Endothelial cell of umbilical vein (primary cell): ENCODE data around the gene LIN7B. TPM values are rescaled to one million over a fixed set of nuclear protein-coding genes. Genes with fewer than 3 reads are reported as not detected.

Experiments
- BruUV-seq: library from RNA; stranded (reverse); fragments of 400-500 nt; replicated peaks from 2 replicates; lab custom pipeline; 2021; lab: Mats Ljungman, UMichigan
- CTCF ChIA-PET: fragments of 300-600, 350-600 bp; sonication (Branson Sonifier 250); formaldehyde crosslinking; loops from one replicate; lab custom pipeline; 2021; ENCODE audit warnings: antibody characterized with exemption, inconsistent platforms; lab: Charles Lee
- POLR2A ChIA-PET: fragments of 300-600, 350-600 bp; sonication (Branson Sonifier 250); formaldehyde crosslinking; loops from one replicate; lab custom pipeline; 2021; ENCODE audit warnings: antibody characterized with exemption, inconsistent platforms; lab: Charles Lee
- DNase-seq: peaks from one replicate; pipeline ENCODE4 v3.0.0-alpha.2; 2011; ENCODE audit warnings: low read depth, low spot score
- FAIRE-seq: peaks from 2 replicates; lab custom pipeline; 2011; peaks lifted over from hg19 to GRCh38; lab: Jason Lieb, UNC
- H2AFZ ChIP-seq: 2 replicates; pipeline ENCODE4 v1.6.0; 2012; ENCODE audit warnings: low read depth, low read length, control low read depth, inconsistent platforms
- H3K27ac ChIP-seq: 2 replicates; pipeline ENCODE4 v1.5.1; 2011; ENCODE audit warnings: low read depth, mild to moderate bottlenecking, control low read depth, low read length, moderate library complexity; ENCODE audit not compliant: insufficient read depth
- H3K27me3 ChIP-seq, 2 experiments: 2 replicates each; pipeline versions ENCODE4 v1.6.0 to v1.6.1; 2011; ENCODE audit warnings: low read length in 2 of 2, mixed read lengths in 1 of 2; ENCODE audit not compliant: control insufficient read depth in 2 of 2, insufficient read depth in 2 of 2
- H3K36me3 ChIP-seq, 2 experiments: 2 replicates in 1 of 2; 3 replicates in 1 of 2; pipeline ENCODE4 v1.5.1; 2011; ENCODE audit warnings: low read length in 2 of 2, mild to moderate bottlenecking in 1 of 2, moderate library complexity in 1 of 2; ENCODE audit not compliant: control insufficient read depth in 2 of 2, insufficient read depth in 2 of 2; ENCODE audit errors: extremely low read depth in 1 of 2
- H3K4me1 ChIP-seq: 3 replicates; pipeline ENCODE4 v1.5.1; 2011; ENCODE audit warnings: mild to moderate bottlenecking, low read length; ENCODE audit not compliant: control insufficient read depth, insufficient read depth; ENCODE audit errors: extremely low read depth
- H3K4me2 ChIP-seq: 2 replicates; pipeline ENCODE4 v1.6.1; 2011; ENCODE audit warnings: low read length, control low read depth, mixed read lengths; ENCODE audit not compliant: insufficient read depth
- H3K4me3 ChIP-seq, 3 experiments: fragments of 200-600 bp in 1 of 3; sonication (generic), shearing (Covaris generic) in 1 of 3; replicated peaks in 1 of 3; 2 replicates each; pipeline ENCODE4 v1.5.1; 2011 to 2016; ENCODE audit warnings: control low read depth in 3 of 3, low read length in 3 of 3, mild to moderate bottlenecking in 2 of 3, inconsistent platforms in 1 of 3, low read depth in 1 of 3, moderate library complexity in 1 of 3; ENCODE audit not compliant: insufficient read depth in 1 of 3
- H3K79me2 ChIP-seq: 2 replicates; pipeline ENCODE4 v1.6.0; 2012; ENCODE audit warnings: low read length, inconsistent platforms; ENCODE audit not compliant: control insufficient read depth, insufficient read depth
- H3K9ac ChIP-seq: replicated peaks from 2 replicates; pipeline ENCODE3; 2011; ENCODE audit warnings: low read length, control low read depth; ENCODE audit not compliant: insufficient read depth; ENCODE audit errors: extremely low read depth
- H3K9me1 ChIP-seq: replicated peaks from 3 replicates; pipeline ENCODE4 v1.6.0; 2011; ENCODE audit warnings: mild to moderate bottlenecking, low read length; ENCODE audit not compliant: control insufficient read depth, insufficient read depth; ENCODE audit errors: extremely low read depth
- H3K9me3 ChIP-seq: replicated peaks from 2 replicates; pipeline ENCODE4 v1.5.1; 2012; ENCODE audit warnings: low read length, inconsistent platforms; ENCODE audit not compliant: control insufficient read depth, insufficient read depth
- H4K20me1 ChIP-seq: replicated peaks from 2 replicates; pipeline ENCODE3; 2011; ENCODE audit warnings: mild to moderate bottlenecking, low read length; ENCODE audit not compliant: control insufficient read depth, insufficient read depth; ENCODE audit errors: extremely low read depth
- CTCF ChIP-seq, 2 donors: IDR thresholded peaks; 1 replicate in 1 of 2; 2 replicates in 1 of 2; pipeline ENCODE4 v1.5.1; 2011; ENCODE audit warnings: low read length in 2 of 2, mild to moderate bottlenecking in 2 of 2, moderate library complexity in 2 of 2, control low read depth in 1 of 2, inconsistent platforms in 1 of 2, low read depth in 1 of 2; ENCODE audit not compliant: insufficient read depth in 1 of 2; ENCODE audit errors: extremely low read depth in 1 of 2
- EZH2 ChIP-seq: IDR thresholded peaks from 2 replicates; pipeline ENCODE4 v1.6.1; 2012; ENCODE audit warnings: borderline replicate concordance, low read depth, mild to moderate bottlenecking, moderate library complexity, low read length, inconsistent platforms; ENCODE audit not compliant: severe bottlenecking
- FOS ChIP-seq: IDR thresholded peaks from 2 replicates; pipeline ENCODE4 v1.6.1; 2011; ENCODE audit warnings: mild to moderate bottlenecking, low read length, moderate library complexity, borderline replicate concordance; ENCODE audit not compliant: insufficient read depth
- JUN ChIP-seq: IDR thresholded peaks from 2 replicates; pipeline ENCODE4 v1.6.1; 2011; ENCODE audit warnings: borderline replicate concordance, low read depth; ENCODE audit not compliant: insufficient read length, insufficient read depth
- MAX ChIP-seq: IDR thresholded peaks from 2 replicates; pipeline ENCODE4 v1.6.1; 2011; ENCODE audit not compliant: insufficient read depth, insufficient read length
- MYC ChIP-seq: IDR thresholded peaks from one replicate; pipeline ENCODE4 v1.6.1; 2011; ENCODE audit warnings: mild to moderate bottlenecking, low read depth, low read length
- POLR2A ChIP-seq: IDR thresholded peaks from 2 replicates; pipeline ENCODE4 v1.6.1; 2012; ENCODE audit warnings: low read depth, mild to moderate bottlenecking, control low read depth, low read length
- POLR2AphosphoS5 ChIP-seq: IDR thresholded peaks from 2 replicates; pipeline ENCODE4 v1.6.1; 2012; ENCODE audit warnings: low read depth, mild to moderate bottlenecking, control low read depth, low read length, moderate library complexity; ENCODE audit not compliant: insufficient read depth
- dilution Hi-C: fragments of 300-500 bp; cut with MboI; formaldehyde crosslinking; loops from one replicate; pipeline ENCODE4 v1.15.0; 2019; ENCODE audit warnings: low sequenced_read_pairs; ENCODE audit not compliant: extremely low pct_ligation_motif_present
- intact Hi-C: fragments of 100-400 bp; cut with micrococcal nuclease; formaldehyde crosslinking; loops from one replicate; pipeline ENCODE4 v1.10.0; 2022
- polyA plus RNA-seq, 4 experiments: library from polyadenylated mRNA; depleted of rRNA in 3 of 4; stranded (reverse) in 3 of 4; unstranded in 1 of 4; fragments of >200 nt; gene quantifications; 2 replicates each; pipeline versions ENCODE4 v1.2.1 to v1.2.3, GENCODE V29; 2011 to 2012; ENCODE audit warnings: missing spikeins in 1 of 4
- total RNA-seq: library from RNA; stranded (reverse); gene quantifications from 2 replicates; pipeline ENCODE4 v1.2.3, GENCODE V29; 2021

The LIN7B gene
- total and polyA plus RNA-seq, 2 donors (not counting 3 experiments of a cell fraction or from before 2014, with no cell fraction given) = 2.2 to 4.2 TPM

GRCh38 chr19:49129238-49129583, 15.0 kb downstream of the LIN7B start:
- BruUV-seq = no TSS peak
- Histone ChIP-seq H2AFZ (no peak overlapping the region), H3K79me2 (no peaks in the 10 kb centered on the region), H3K9ac (no peak overlapping the region), H3K4me3 (no peak overlapping the region), H3K9me1 (no peaks in the 10 kb centered on the region), H3K36me3 (no peaks in the 10 kb centered on the region), H3K27me3 (peaks cover 0 to 8% of the 10 kb centered on the region in 2 experiments), H3K4me1 (no peaks in the 10 kb centered on the region), H3K4me2 (no peak overlapping the region), H3K9me3 (no peaks in the 10 kb centered on the region), H4K20me1 (no peaks in the 10 kb centered on the region), H3K27ac (no peak overlapping the region)
- CTCF ChIA-PET = interaction anchor here (1.1 to 2.0 kb wide), 4 partner anchors 15 to 79 kb away, joined by 3 to 7 read pairs (median 6); partner anchors contain the start of gene LIN7B
- dilution Hi-C loops = no loop called here
- DNase-seq (no peak), FAIRE-seq (no peak)
- TF ChIP-seq FOS (no peak), EZH2 (no peak), POLR2A (no peak), MAX (no peak), JUN (no peak), MYC (no peak), CTCF (IDR thresholded peaks at IDR 0.05; ENCODE audit: extremely low read depth in 1 of 2, insufficient read depth in 1 of 2, low read depth in 1 of 2, low read length in 2 of 2) (no peak), POLR2AphosphoS5 (no peak)
- intact Hi-C loops = loop anchor here (2.0 to 5.0 kb wide), 2 partner anchors 14 to 42 kb away; partner anchors contain the start of gene SNRNP70
- POLR2A ChIA-PET = no interaction called here
